Measurements from ENCODE around the gene APOL1. TPM values are rescaled to one million over a fixed set of nuclear protein-coding genes. Genes with fewer than 3 reads are reported as not detected.

APOL1 gene
- total and polyA plus RNA-seq, 10 of the 15 experiments (the other 5 are each of a cell fraction or from before 2014, with no cell fraction given): 9.0 to 42.0 (median 17.6) TPM

DNA sequence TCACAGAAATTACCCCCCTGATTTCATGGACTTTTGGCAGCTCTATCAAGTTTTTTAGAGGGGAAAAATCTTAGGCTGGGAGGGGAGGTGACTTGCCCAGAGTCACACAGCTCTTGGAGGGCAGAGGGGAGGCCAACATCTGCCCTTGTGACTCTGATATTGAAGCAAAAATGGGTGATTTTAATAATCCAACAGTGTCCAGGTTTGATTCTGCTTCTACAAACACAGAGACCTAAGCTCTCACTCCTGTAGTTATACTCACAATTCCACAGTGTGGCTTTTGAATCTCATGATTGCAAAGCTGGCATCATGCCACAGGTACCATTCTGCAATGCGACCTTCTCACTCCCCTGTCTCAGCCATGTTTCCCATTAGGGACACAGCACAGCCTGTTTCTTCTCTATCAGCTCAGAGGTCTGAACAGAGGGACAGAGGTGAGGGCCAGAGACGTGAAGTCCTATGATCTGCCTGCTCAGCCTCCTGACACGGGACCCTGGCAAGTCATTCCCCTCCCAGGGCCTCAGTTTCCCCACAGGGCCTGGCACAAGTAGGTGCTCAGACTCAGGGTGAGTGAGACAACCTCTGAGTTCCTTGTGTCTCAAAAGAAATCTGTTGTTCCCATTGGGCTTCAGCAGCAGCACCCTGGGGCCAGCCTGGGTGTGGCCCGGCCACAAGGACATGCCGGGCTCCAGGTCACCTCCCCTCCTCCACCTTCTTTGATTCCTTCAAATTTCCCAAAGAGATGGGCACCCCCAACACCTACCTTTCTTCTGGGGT is 14.4 kb upstream of the APOL1 start:
- peak overlapping the region; percentile 96 for H3K4me3 ChIP-seq
- ChIA-PET RAD21 (ENCODE audit: unreplicated experiment) (interaction anchor here (0.7 to 4.7 kb wide), 15 partner anchors 15 to 243 kb away, joined by 3 to 100 read pairs (median 5); partner anchors contain the start of genes APOL1, APOL3 and APOL4), SMC1A (ENCODE audit: uncharacterized antibody, unreplicated experiment) (interaction anchor here (0.9 to 9.5 kb wide), 20 partner anchors 10 to 141 kb away, joined by 3 to 165 read pairs (median 6); partner anchors contain the start of genes APOL1 and APOL3), POLR2A (interaction anchor here (1.0 to 7.7 kb wide), 5 partner anchors 9 to 243 kb away, joined by 3 to 99 read pairs (median 5); partner anchors contain the start of genes APOL1 and TXN2), CTCF (interaction anchor here (0.5 to 8.0 kb wide), 30 partner anchors 11 to 300 kb away, joined by 3 to 153 read pairs (median 4); partner anchors contain the start of gene APOL1)
- H3K36me3 ChIP-seq (ENCODE audit: control insufficient read depth in 2 of 2, insufficient read depth in 2 of 2, low read length in 1 of 2): peaks cover 0 to 10% of the 10 kb centered on the region in 2 experiments; a peak in 1 of 4 replicates
- peak overlapping the region; percentile 79 for H3K27ac ChIP-seq (ENCODE audit: control insufficient read depth, insufficient read depth)
- H3K27me3 ChIP-seq (replicated peaks in 1 of 2; ENCODE audit: control insufficient read depth in 2 of 2, insufficient read depth in 2 of 2, low read length in 1 of 2): no peaks in the 10 kb centered on the region
- peak overlapping the region; percentile 61; the same call in 1 of the 2 replicates for H2AFZ ChIP-seq (ENCODE audit: control insufficient read depth, low read depth, low read length)
- no peak for TF ChIP-seq ZNF24 (IDR thresholded peaks at IDR 0.05)
- peak; percentile 51 for TF ChIP-seq SMAD1 (IDR thresholded peaks at IDR 0.05; ENCODE audit: low read depth, partially characterized antibody)
- peaks cover 43% of the 10 kb centered on the region for H3K79me2 ChIP-seq (ENCODE audit: control insufficient read depth, insufficient read depth, low read length)
- peak; percentile 45 for ATAC-seq
- FAIRE-seq: no peak
- peaks cover 23% of the 10 kb centered on the region for H3K4me1 ChIP-seq (ENCODE audit: control insufficient read depth, insufficient read depth, low read length)
- H4K20me1 ChIP-seq (ENCODE audit: control insufficient read depth, insufficient read depth): no peaks in the 10 kb centered on the region
- intact Hi-C loops (cut with micrococcal nuclease; ENCODE audit: unreplicated experiment) (loop anchor here (5.0 kb wide), 1 partner anchor 39 kb away; no protein-coding TSS in a partner anchor), in situ Hi-C loops (cut with MboI) (no loop called here)
- peak overlapping the region; percentile 65 for H3K9ac ChIP-seq (ENCODE audit: control insufficient read depth, insufficient read depth, low read length)
- BruUV-seq (replicated peaks): no TSS peak
- 0% methylated on average over 5 of the region's 5 CpGs for WGBS (ENCODE audit: insufficient coverage, insufficient replicate concordance, low lambda C conversion rate, missing lambda C conversion rate)
- H3K9me3 ChIP-seq (replicated peaks; ENCODE audit: control insufficient read depth, insufficient read depth, low read length): no peaks in the 10 kb centered on the region; the same call in 2 of the 3 replicates
- DNase-seq (ENCODE audit: low read depth, low spot score): no peak
- H3K4me2 ChIP-seq (ENCODE audit: control insufficient read depth, insufficient read depth): peak overlapping the region; percentile 88

DNA sequence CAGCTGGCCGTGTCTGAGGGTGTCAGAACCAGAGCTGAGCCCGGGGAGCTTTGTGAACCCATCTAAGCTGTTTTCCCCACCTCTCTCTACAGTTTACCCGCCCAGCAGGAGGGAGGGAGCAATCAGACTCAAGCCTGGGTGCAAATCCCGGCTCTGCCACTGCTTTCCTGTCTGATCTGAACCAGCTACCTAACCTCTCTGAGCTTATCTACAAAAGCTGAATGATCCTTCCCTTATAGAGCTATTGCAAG is 13.9 kb upstream of the APOL1 start:
- peak overlapping the region; percentile 65 for H3K9ac ChIP-seq (ENCODE audit: control insufficient read depth, insufficient read depth, low read length)
- ChIA-PET CTCF (interaction anchor here (0.5 to 8.0 kb wide), 26 partner anchors 11 to 300 kb away, joined by 3 to 153 read pairs (median 4); partner anchors contain the start of gene APOL1), POLR2A (interaction anchor here (1.0 to 7.7 kb wide), 5 partner anchors 9 to 243 kb away, joined by 3 to 99 read pairs (median 5); partner anchors contain the start of genes APOL1 and TXN2), RAD21 (ENCODE audit: unreplicated experiment) (interaction anchor here (0.7 to 4.7 kb wide), 13 partner anchors 15 to 243 kb away, joined by 3 to 100 read pairs (median 6); partner anchors contain the start of genes APOL1, APOL3 and APOL4), SMC1A (ENCODE audit: uncharacterized antibody, unreplicated experiment) (interaction anchor here (0.9 to 9.5 kb wide), 15 partner anchors 11 to 140 kb away, joined by 3 to 165 read pairs (median 6); partner anchors contain the start of genes APOL1 and APOL3)
- peak overlapping the region; percentile 88 for H3K4me2 ChIP-seq (ENCODE audit: control insufficient read depth, insufficient read depth)
- DNase-seq (ENCODE audit: low read depth, low spot score) (no peak), ATAC-seq (peak; percentile 46), FAIRE-seq (no peak)
- H3K27me3 ChIP-seq (replicated peaks in 1 of 2; ENCODE audit: control insufficient read depth in 2 of 2, insufficient read depth in 2 of 2, low read length in 1 of 2): no peaks in the 10 kb centered on the region
- intact Hi-C loops (cut with micrococcal nuclease; ENCODE audit: unreplicated experiment) (loop anchor here (5.0 kb wide), 1 partner anchor 38 kb away; no protein-coding TSS in a partner anchor), in situ Hi-C loops (cut with MboI) (no loop called here)
- peaks cover 43% of the 10 kb centered on the region for H3K79me2 ChIP-seq (ENCODE audit: control insufficient read depth, insufficient read depth, low read length)
- no peaks in the 10 kb centered on the region for H4K20me1 ChIP-seq (ENCODE audit: control insufficient read depth, insufficient read depth)
- 0% methylated on average over 4 of the region's 4 CpGs for WGBS (ENCODE audit: insufficient coverage, insufficient replicate concordance, low lambda C conversion rate, missing lambda C conversion rate)
- H3K4me3 ChIP-seq: peak overlapping the region; percentile 96
- H2AFZ ChIP-seq (ENCODE audit: control insufficient read depth, low read depth, low read length): peak overlapping the region; percentile 61
- H3K36me3 ChIP-seq (ENCODE audit: control insufficient read depth in 2 of 2, insufficient read depth in 2 of 2, low read length in 1 of 2): peaks cover 0 to 10% of the 10 kb centered on the region in 2 experiments; a peak in 1 of 4 replicates
- H3K9me3 ChIP-seq (replicated peaks; ENCODE audit: control insufficient read depth, insufficient read depth, low read length): no peaks in the 10 kb centered on the region; the same call in 2 of the 3 replicates
- no TSS peak for BruUV-seq (replicated peaks)
- H3K4me1 ChIP-seq (ENCODE audit: control insufficient read depth, insufficient read depth, low read length): peaks cover 23% of the 10 kb centered on the region
- peak overlapping the region; percentile 79 for H3K27ac ChIP-seq (ENCODE audit: control insufficient read depth, insufficient read depth)
- TF ChIP-seq CBX5 (IDR thresholded peaks at IDR 0.05; ENCODE audit: low read depth) (no peak), FOXM1 (IDR thresholded peaks at IDR 0.05; ENCODE audit: low read depth, low read length) (no peak), REST (IDR thresholded peaks at IDR 0.05; ENCODE audit: low read depth, low read length) (no peak), ETV6 (conservative IDR thresholded peaks at IDR 0.05 in 1 of 2, IDR thresholded peaks at IDR 0.05 in 1 of 2; ENCODE audit: borderline replicate concordance in 1 of 2, low read depth in 1 of 2) (peak in 1 of 2 experiments; percentile 21; a peak in 1 of 4 replicates), NKRF (conservative IDR thresholded peaks at IDR 0.05) (0 out of 2 replicates have a peak, but pooled peaks have one; percentile 2), FOXK2 (IDR thresholded peaks at IDR 0.05) (no peak)
